Body of pancreas (tissue), 4 donors: ENCODE measurements around the gene C8G. TPM values are rescaled to one million over a fixed set of nuclear protein-coding genes. Genes with fewer than 3 reads are reported as not detected.

ENCODE experiments used
- ATAC-seq: fragments of 150-250 bp; one replicate; pipeline ENCODE4 v1.9.1; 2016
- DNase-seq, 4 donors: peaks; one replicate each; pipeline ENCODE4 v3.0.0-alpha.2; 2019
- H3K27ac ChIP-seq, 4 donors: fragments of 200-600 bp; sonication (generic); 1 replicate in 3 of 4; 2 replicates in 1 of 4; pipeline versions ENCODE4 v1.5.1 to v1.6.1; 2016 to 2019; ENCODE audit warnings: mild to moderate bottlenecking in 1 of 4, mixed read lengths in 1 of 4, moderate library complexity in 1 of 4
- H3K27me3 ChIP-seq, 2 donors: fragments of 200-600 bp; sonication (generic); one replicate each; pipeline ENCODE4 v1.6.0; 2016; ENCODE audit warnings: mild to moderate bottlenecking in 1 of 2
- H3K36me3 ChIP-seq, 2 donors: fragments of 200-600 bp; sonication (generic); replicated peaks in 1 of 2; 2 replicates each; pipeline ENCODE4 v1.5.1; 2016; ENCODE audit warnings: low read depth in 2 of 2; ENCODE audit not compliant: insufficient read depth in 1 of 2
- H3K4me1 ChIP-seq: fragments of 200-600 bp; sonication (generic); one replicate; pipeline ENCODE4 v1.6.0; 2016
- H3K4me3 ChIP-seq, 2 donors: fragments of 200-600 bp; sonication (generic); 1 replicate in 1 of 2; 2 replicates in 1 of 2; pipeline ENCODE4 v1.5.1; 2016 to 2019
- H3K9me3 ChIP-seq, 3 donors: fragments of 200-600 bp; sonication (generic); 1 replicate in 2 of 3; 2 replicates in 1 of 3; pipeline ENCODE4 v1.5.1; 2016
- CTCF ChIP-seq, 7 experiments: fragments of 450-650 bp in 4 of 7; fragments of 200-600 bp in 3 of 7; sonication (generic) in 3 of 7; IDR thresholded peaks; one replicate each; pipeline ENCODE4 v1.5.1; 2016 to 2019; ENCODE audit warnings: antibody characterized with exemption in 7 of 7
- POLR2A ChIP-seq, 3 donors: fragments of 450-650 bp; IDR thresholded peaks; one replicate each; pipeline ENCODE4 v1.6.1; 2016; ENCODE audit warnings: antibody characterized with exemption in 3 of 3, mild to moderate bottlenecking in 2 of 3
- WGBS, 2 donors: methylation state at CpG; one replicate each; pipeline ENCODE4 v1.1.5; 2017; 5-methylcytosine and 5-hydroxymethylcytosine counted together
- intact Hi-C: fragments of 100-400 bp; cut with DNase I; formaldehyde crosslinking; loops from one replicate; pipeline ENCODE4 v1.15.1; 2023
- total RNA-seq, 2 donors: library from RNA; depleted of rRNA; stranded (reverse); fragments of >200 nt; gene quantifications; one replicate each; pipeline ENCODE4 v1.1.0, GENCODE V29; 2016

Gene C8G
- total RNA-seq, 2 donors from 2014 or later, result not detected

- Histone ChIP-seq H3K27me3 (no peaks in the 10 kb centered on the region), H3K27ac (no peak overlapping the region), H3K4me1 (peaks cover 7% of the 10 kb centered on the region), H3K9me3 (no peaks in the 10 kb centered on the region), H3K4me3 (no peak overlapping the region), H3K36me3 (no peaks in the 10 kb centered on the region)
- DNase-seq (no peak), ATAC-seq (no peak)
- intact Hi-C loops, result no loop called here
- TF ChIP-seq CTCF (IDR thresholded peaks at IDR 0.05) (no peak), POLR2A (IDR thresholded peaks at IDR 0.05) (no peak)
- 79% methylated on average over 10 of the region's 17 CpGs; no CpG with 5 or more reads in 1 of the 2 donors for WGBS, 2 donors
Measured at GRCh38 chr9:136969150-136969549, 24.1 kb downstream of the C8G start.

GRCh38 chr9:136969774-136970173, 24.7 kb downstream of the C8G start:
- peaks cover 7% of the 10 kb centered on the region for H3K4me1 ChIP-seq
- H3K4me3 ChIP-seq, result no peak overlapping the region
- TF ChIP-seq CTCF (IDR thresholded peaks at IDR 0.05), result no peak
- ATAC-seq (no peak), DNase-seq (no peak)
- no peaks in the 10 kb centered on the region for H3K36me3 ChIP-seq
- H3K9me3 ChIP-seq, result no peaks in the 10 kb centered on the region
- H3K27me3 ChIP-seq, result no peaks in the 10 kb centered on the region
- intact Hi-C loops, result no loop called here
- H3K27ac ChIP-seq, result no peak overlapping the region
- WGBS, 2 donors, result 44 to 69% methylated on average over 3 to 5 of the region's 5 CpGs

- no peak for ATAC-seq
- no peak for DNase-seq
- WGBS, 2 donors, result 93 to 100% methylated on average over 3 to 5 of the region's 11 CpGs
- Histone ChIP-seq H3K4me1 (peaks cover 7% of the 10 kb centered on the region), H3K36me3 (no peaks in the 10 kb centered on the region), H3K27ac (no peak overlapping the region), H3K27me3 (no peaks in the 10 kb centered on the region), H3K9me3 (no peaks in the 10 kb centered on the region), H3K4me3 (no peak overlapping the region)
- no peak for TF ChIP-seq POLR2A (IDR thresholded peaks at IDR 0.05)
- TF ChIP-seq CTCF (IDR thresholded peaks at IDR 0.05), result no peak
- intact Hi-C loops, result no loop called here
Measured at GRCh38 chr9:136970361-136970760, 25.3 kb downstream of the C8G start.

GRCh38 chr9:136971746-136972145, 26.7 kb downstream of the C8G start:
- no peak for TF ChIP-seq CTCF (IDR thresholded peaks at IDR 0.05)
- no peak for TF ChIP-seq POLR2A (IDR thresholded peaks at IDR 0.05)
- H3K9me3 ChIP-seq, result no peaks in the 10 kb centered on the region
- ATAC-seq (no peak), DNase-seq (no peak)
- H3K4me3 ChIP-seq, result no peak overlapping the region
- intact Hi-C loops, result no loop called here
- H3K27ac ChIP-seq, result no peak overlapping the region
- no peaks in the 10 kb centered on the region for H3K36me3 ChIP-seq
- 71 to 79% methylated on average over 6 to 14 of the region's 14 CpGs for WGBS, 2 donors
- H3K27me3 ChIP-seq, result no peaks in the 10 kb centered on the region
- no peaks in the 10 kb centered on the region for H3K4me1 ChIP-seq

- no peaks in the 10 kb centered on the region for H3K27me3 ChIP-seq
- intact Hi-C loops, result no loop called here
- no peak for ATAC-seq
- H3K27ac ChIP-seq, result no peak overlapping the region
- WGBS, 2 donors, result 70 to 83% methylated on average over 7 to 11 of the region's 11 CpGs
- no peak overlapping the region for H3K4me3 ChIP-seq
- no peak for TF ChIP-seq POLR2A (IDR thresholded peaks at IDR 0.05)
- no peak for TF ChIP-seq CTCF (IDR thresholded peaks at IDR 0.05)
- H3K36me3 ChIP-seq, result no peaks in the 10 kb centered on the region
- H3K4me1 ChIP-seq, result no peaks in the 10 kb centered on the region
- H3K9me3 ChIP-seq, result no peaks in the 10 kb centered on the region
- no peak for DNase-seq
Measured at GRCh38 chr9:136972335-136972734, 27.3 kb downstream of the C8G start.
